Lower leg skin (tissue), 3 donors: Measurements from ENCODE around the gene PHIP.

Experiments
- CTCF ChIP-seq, 3 donors: fragments of 450-650 bp; IDR thresholded peaks; one replicate each; pipeline ENCODE4 v1.5.1; 2016; ENCODE audit warnings: antibody characterized with exemption in 3 of 3, mild to moderate bottlenecking in 3 of 3, moderate library complexity in 2 of 3
- POLR2A ChIP-seq, 2 donors: fragments of 450-650 bp; IDR thresholded peaks; one replicate each; pipeline ENCODE4 v1.6.1; 2016 to 2017; ENCODE audit warnings: antibody characterized with exemption in 2 of 2, mild to moderate bottlenecking in 1 of 2, moderate library complexity in 1 of 2

GRCh38 chr6:79047072-79047471, 31.0 kb downstream of the PHIP start:
- TF ChIP-seq CTCF (IDR thresholded peaks at IDR 0.05) (no peak), POLR2A (IDR thresholded peaks at IDR 0.05) (no peak)
